ENCODE measurements around the gene OR56B1.

- TF ChIP-seq CTCF (IDR thresholded peaks at IDR 0.05; ENCODE audit: borderline replicate concordance, extremely low read depth, low read length, poor library complexity, severe bottlenecking), result no peak
- TF ChIP-seq EZH2 (IDR thresholded peaks at IDR 0.05; ENCODE audit: borderline replicate concordance, low read depth, low read length, severe bottlenecking), result no peak
Measured at GRCh38 chr11:5737670-5738392, 1.6 kb downstream of the OR56B1 start.
